Stimulated activated CD8-positive, alpha-beta memory T cell treated with anti-CD3 and anti-CD28 coated beads, Interleukin-12 subunit alpha, Interleukin-12 subunit beta, amount 100 ng/mL, for 1 hour (primary cell): ENCODE measurements around the gene ARHGAP4.

ENCODE experiments used
- DNase-seq: peaks from one replicate; pipeline ENCODE4 v3.0.0-alpha.2; 2020; ENCODE audit warnings: low read depth

The ARHGAP4 gene

GRCh38 chrX:153866302-153867019 lies 59.6 kb downstream of the ARHGAP4 start:
- DNase-seq: no peak

DNA sequence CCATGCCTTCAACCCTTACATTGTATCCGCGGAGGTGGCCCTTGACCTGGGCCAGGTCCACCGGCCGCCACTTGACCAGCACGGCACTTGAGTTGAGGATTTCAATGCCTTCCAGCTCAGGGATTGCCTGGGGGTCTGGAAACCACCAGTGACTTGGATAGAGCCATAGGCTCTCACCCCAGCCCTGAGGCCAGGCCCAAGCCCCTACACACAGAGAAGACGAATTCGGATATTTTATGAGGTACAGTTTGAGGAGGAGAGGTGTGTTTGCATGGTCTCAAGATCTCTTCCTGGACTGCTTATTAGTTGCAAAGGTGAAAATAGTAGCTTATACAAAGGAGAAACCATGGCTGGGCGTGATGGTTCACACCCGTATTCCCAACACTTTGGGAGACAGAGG lies 60.4 kb downstream of the ARHGAP4 start:
- no peak for DNase-seq

- DNase-seq: no peak
Observed at GRCh38 chrX:153865321-153865580, 60.8 kb downstream of the ARHGAP4 start.

DNA sequence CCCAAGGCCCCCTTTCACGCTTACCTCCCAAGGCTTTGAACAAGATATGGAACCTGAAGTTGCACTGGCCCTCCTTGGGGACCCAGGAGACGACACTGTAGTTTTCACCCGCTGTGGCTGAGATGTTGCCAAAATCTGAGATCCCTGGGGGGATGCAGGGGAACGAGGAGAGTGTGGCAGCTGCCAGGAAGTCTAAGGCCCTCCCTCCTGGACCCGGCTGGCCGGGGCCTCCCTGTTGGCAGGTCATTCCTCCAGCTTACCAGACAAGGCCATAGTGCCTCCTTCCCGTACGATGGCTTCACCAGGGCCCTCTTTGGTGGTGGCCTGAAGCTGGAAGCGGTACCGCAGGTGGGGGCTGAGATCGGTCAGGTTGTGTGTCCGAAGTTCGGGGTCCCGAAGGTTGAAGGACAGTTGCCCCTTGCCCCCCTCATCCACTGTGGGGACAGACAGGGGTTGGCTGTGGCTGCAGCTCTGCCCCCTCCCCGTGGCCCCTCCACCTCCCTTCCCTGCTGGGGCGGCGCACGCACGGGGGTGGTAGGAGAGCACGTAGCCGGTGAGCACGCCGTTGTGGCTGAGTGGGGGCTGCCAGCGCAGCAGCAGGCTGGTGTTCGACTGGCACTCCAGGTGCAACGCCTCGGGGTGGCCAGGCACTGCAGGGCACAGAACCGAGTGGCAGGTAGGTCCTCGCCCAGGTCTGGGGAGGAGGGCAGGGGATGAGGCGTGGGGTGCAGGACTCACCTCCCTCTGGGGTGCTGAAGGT lies 61.3 kb downstream of the ARHGAP4 start:
- DNase-seq: no peak

GRCh38 chrX:153864101-153864500 lies 62.0 kb downstream of the ARHGAP4 start:
- DNase-seq: no peak

- no peak for DNase-seq
Observed at GRCh38 chrX:153863251-153863991, 62.6 kb downstream of the ARHGAP4 start.

DNA sequence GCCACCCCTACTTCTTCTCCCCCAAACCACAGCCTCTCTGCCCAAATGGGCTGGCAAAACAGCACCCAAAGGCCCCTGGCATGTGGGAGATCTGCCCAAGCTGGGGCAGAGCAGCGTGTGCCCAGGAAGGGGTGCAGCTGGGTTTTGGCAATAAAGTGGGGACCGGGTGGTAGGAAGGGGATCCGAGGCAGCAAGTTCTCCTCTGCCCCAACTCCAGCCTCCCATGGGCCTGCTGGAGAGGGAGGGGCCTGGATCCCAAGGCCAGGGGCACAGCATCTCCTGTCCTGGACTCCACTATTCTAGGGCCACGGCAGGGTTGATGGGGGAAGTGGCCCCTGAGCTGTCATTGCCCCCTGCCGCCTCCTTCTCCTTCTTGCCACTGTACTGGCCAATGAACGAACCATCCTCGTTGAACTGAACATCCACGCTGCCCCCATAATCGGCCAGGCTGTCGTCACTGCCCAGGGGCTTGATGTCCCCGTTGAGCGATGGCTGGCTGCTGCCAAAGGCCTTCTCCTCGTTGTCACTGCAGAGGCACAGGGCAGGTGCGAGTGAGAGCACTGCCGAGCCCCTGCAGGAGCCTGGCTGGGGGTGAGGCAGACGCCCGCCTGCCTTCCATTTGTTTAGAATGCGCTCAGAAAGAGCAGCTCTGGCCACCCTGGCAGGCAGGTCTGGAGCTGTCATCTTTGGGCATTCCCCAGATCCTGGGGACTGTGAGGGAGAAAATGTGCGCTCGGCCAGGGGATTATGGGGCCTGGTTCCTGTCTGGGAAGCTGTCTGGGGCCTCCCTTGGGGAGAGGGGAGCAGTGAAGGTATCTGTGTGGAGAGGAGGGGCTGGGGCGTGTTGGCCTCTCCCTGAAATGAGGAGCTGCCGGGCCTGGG lies 63.5 kb downstream of the ARHGAP4 start:
- DNase-seq: no peak

DNA sequence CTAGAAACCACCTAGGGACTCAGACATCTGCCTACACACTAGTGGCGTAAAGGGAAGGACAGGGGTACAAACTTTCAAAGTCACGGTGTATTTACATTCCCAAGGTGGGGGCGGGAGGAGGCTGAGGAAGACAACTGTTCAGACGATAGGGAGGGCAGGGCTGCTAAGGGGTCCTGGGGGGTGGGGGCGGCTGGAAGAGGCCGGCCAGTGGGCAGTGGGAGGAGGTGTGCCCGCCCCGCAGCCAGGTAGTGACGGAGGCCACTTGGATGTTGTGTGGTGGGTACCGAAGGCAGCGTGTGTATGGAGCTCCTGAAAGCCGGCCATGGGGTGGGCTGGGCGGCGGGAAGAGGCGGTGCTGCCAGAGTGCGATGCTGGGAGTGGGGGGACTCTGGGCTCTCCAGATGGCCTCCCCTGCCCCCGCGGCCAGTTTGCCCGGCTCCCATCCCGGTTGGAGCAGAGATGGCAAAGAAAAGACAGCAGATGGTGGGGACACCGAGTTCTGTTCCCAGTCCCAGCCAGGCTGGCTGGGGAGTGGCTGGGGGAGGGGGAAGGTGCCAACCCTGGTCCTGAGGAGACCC lies 64.2 kb downstream of the ARHGAP4 start:
- DNase-seq: no peak

DNA sequence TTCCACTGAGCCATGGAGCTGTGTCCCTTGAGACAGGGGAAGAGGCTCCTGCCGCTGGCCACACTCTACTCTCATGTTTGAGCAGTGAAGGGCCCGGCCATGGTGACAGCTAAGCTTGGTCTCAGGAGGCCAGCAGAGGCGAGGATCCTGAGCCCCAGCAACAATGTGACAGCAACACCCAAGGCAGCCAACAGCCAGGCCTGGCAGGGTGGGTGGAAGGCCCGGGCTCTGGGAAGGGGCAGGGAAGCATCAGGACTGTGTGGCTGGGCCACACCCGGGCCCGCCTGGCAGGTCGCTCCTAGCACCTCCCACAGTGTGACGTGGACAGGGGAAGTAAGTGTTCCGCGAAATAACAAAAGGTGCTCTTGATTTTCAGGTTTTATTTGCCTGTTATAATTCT lies 64.9 kb downstream of the ARHGAP4 start:
- DNase-seq: no peak
